A549 (cell line): ENCODE results near the gene MARCO. TPM values are rescaled to one million over a fixed set of nuclear protein-coding genes. Genes with fewer than 3 reads are reported as not detected.

Experiments used
- ATAC-seq, 2 experiments: fragments of 200-7000 bp in 1 of 2; fragments of >200 bp in 1 of 2; cut with Nextera tagmentation in 1 of 2; cut with Tn5 transposase in 1 of 2; 3 replicates each; pipeline versions ENCODE4 v1.8.0 to v1.9.1; 2018 to 2020; ENCODE audit warnings: mild to moderate bottlenecking in 1 of 2, moderate library complexity in 1 of 2
- CTCF ChIA-PET: fragments of 300-600 bp; sonication (Branson Sonifier 250); formaldehyde crosslinking; extraction: SDS; loops from one replicate; lab custom pipeline; 2021; ENCODE audit warnings: antibody characterized with exemption, inconsistent platforms; lab: Yijun Ruan, JAX
- POLR2A ChIA-PET: fragments of 350-600 bp; formaldehyde crosslinking; extraction: SDS; loops from one replicate; lab custom pipeline; 2021; ENCODE audit warnings: antibody characterized with exemption, inconsistent platforms; lab: Yijun Ruan, JAX
- DNase-seq, 2 experiments: peaks; one replicate each; pipeline versions ENCODE4 v3.0.0 to v3.0.0-alpha.2; 2011 to 2016; ENCODE audit warnings: low read depth in 1 of 2, low spot score in 1 of 2
- FAIRE-seq: peaks from 2 replicates; lab custom pipeline; 2011; peaks lifted over from hg19 to GRCh38; lab: Jason Lieb, UNC
- H3K27ac ChIP-seq, 2 experiments: fragments of >200 bp; sonication (Bioruptor Twin); formaldehyde crosslinking; 3 replicates each; pipeline ENCODE4 v1.5.1; 2016 to 2017
- H3K4me1 ChIP-seq: fragments of >200 bp; sonication (Bioruptor Twin); formaldehyde crosslinking; 3 replicates; pipeline ENCODE4 v1.6.1; 2016
- H3K4me2 ChIP-seq: fragments of >200 bp; sonication (Bioruptor Twin); formaldehyde crosslinking; 3 replicates; pipeline ENCODE4 v1.6.1; 2016
- H3K4me3 ChIP-seq: fragments of >200 bp; sonication (Bioruptor Twin); formaldehyde crosslinking; 3 replicates; pipeline ENCODE4 v1.5.1; 2016
- H3K9me3 ChIP-seq: fragments of >200 bp; sonication (Bioruptor Twin); formaldehyde crosslinking; 3 replicates; pipeline ENCODE4 v1.6.1; 2016
- CEBPB ChIP-seq, 2 experiments: fragments of >200 bp in 1 of 2; sonication (Bioruptor Twin) in 1 of 2; formaldehyde crosslinking in 1 of 2; IDR thresholded peaks; 2 replicates each; pipeline ENCODE4 v1.6.1; 2012 to 2016
- CHD4 ChIP-seq: fragments of 200-600 bp; sonication (generic); IDR thresholded peaks from 2 replicates; pipeline ENCODE4 v1.6.1; 2016; ENCODE audit warnings: antibody characterized with exemption, mild to moderate bottlenecking, borderline replicate concordance
- EHMT2 ChIP-seq: fragments of 200-600 bp; sonication (generic); IDR thresholded peaks from 2 replicates; pipeline ENCODE4 v1.6.1; 2016; ENCODE audit warnings: antibody characterized with exemption, low read depth, mild to moderate bottlenecking, moderate library complexity
- ESRRA ChIP-seq: fragments of 150-350 bp; IDR thresholded peaks from 2 replicates; pipeline ENCODE4 v1.6.1; 2014; ENCODE audit warnings: mild to moderate bottlenecking, low read length, borderline replicate concordance
- FOSB ChIP-seq: fragments of 250-450 bp; sonication (Bioruptor Pico); IDR thresholded peaks from 2 replicates; pipeline ENCODE4 v1.5.0; 2020; ENCODE audit warnings: mild to moderate bottlenecking, moderate library complexity
- HOXA7 ChIP-seq: fragments of 250-450 bp; sonication (Bioruptor Pico); IDR thresholded peaks from 2 replicates; pipeline ENCODE4 v1.5.0; 2020; ENCODE audit warnings: mild to moderate bottlenecking, moderate library complexity
- HOXB5 ChIP-seq: fragments of 250-450 bp; sonication (Bioruptor Pico); IDR thresholded peaks from 2 replicates; pipeline ENCODE4 v1.5.0; 2020; ENCODE audit warnings: mild to moderate bottlenecking, moderate library complexity
- KDM1A ChIP-seq: fragments of 200-600 bp; sonication (generic); IDR thresholded peaks from 2 replicates; pipeline ENCODE4 v1.6.1; 2016; ENCODE audit warnings: low read depth, mild to moderate bottlenecking
- MAX ChIP-seq: IDR thresholded peaks from 2 replicates; pipeline ENCODE4 v1.6.1; 2012
- PBX3 ChIP-seq: IDR thresholded peaks from 2 replicates; pipeline ENCODE4 v1.6.1; 2012
- RARB ChIP-seq: fragments of 250-450 bp; sonication (Bioruptor Pico); IDR thresholded peaks from 2 replicates; pipeline ENCODE4 v1.8.0; 2021; ENCODE audit warnings: mild to moderate bottlenecking, moderate library complexity
- SREBF2 ChIP-seq: fragments of 450-650 bp; IDR thresholded peaks from 2 replicates; pipeline ENCODE4 v1.6.1; 2014; ENCODE audit warnings: mild to moderate bottlenecking, moderate library complexity
- USF2 ChIP-seq: fragments of 450-650 bp; IDR thresholded peaks from 2 replicates; pipeline ENCODE4 v1.6.1; 2014; ENCODE audit warnings: antibody characterized with exemption
- ZNF302 ChIP-seq: fragments of 250-450 bp; sonication (Bioruptor Pico); IDR thresholded peaks from 2 replicates; pipeline ENCODE4 v1.9.0; 2021; ENCODE audit warnings: inconsistent platforms, mild to moderate bottlenecking, moderate library complexity
- ZSCAN20 ChIP-seq: fragments of 250-450 bp; sonication (Bioruptor Pico); IDR thresholded peaks from 2 replicates; pipeline ENCODE4 v1.8.0; 2022; ENCODE audit warnings: mild to moderate bottlenecking, moderate library complexity
- WGBS: methylation state at CpG from one replicate; pipeline ENCODE4 v1.1.6; 2017; ENCODE audit errors: missing lambda C conversion rate; 5-methylcytosine and 5-hydroxymethylcytosine counted together
- polyA plus RNA-seq, 4 experiments: library from polyadenylated mRNA; depleted of rRNA in 3 of 4; stranded (reverse); fragments of >200 nt; fragmentation: RNase III in 1 of 4; extraction: RNeasy Plus Mini Kit Qiagen cat#74134 plus additional on column Dnase treatment in 1 of 4; gene quantifications; 2 replicates in 3 of 4; 3 replicates in 1 of 4; pipeline ENCODE4 v1.2.3, GENCODE V29; 2011 to 2017
- TF ChIP-seq, protein P1 (sequence below): fragments of 250-450 bp; sonication (Bioruptor Pico); IDR thresholded peaks from 2 replicates; pipeline ENCODE4 v1.5.0; 2021; ENCODE audit warnings: mild to moderate bottlenecking, moderate library complexity, borderline replicate concordance
- TF ChIP-seq, protein P2 (sequence below): fragments of >200 bp; sonication (Bioruptor Twin); formaldehyde crosslinking; IDR thresholded peaks from 3 replicates; pipeline ENCODE4 v1.6.1; 2016

The MARCO gene
- polyA plus RNA-seq, 2 of the 4 experiments (the other 2 are of a cell fraction) = 0.05 TPM; not detected in 1

- POLR2A ChIA-PET = no interaction called here
- Histone ChIP-seq H3K4me3 (no peak overlapping the region), H3K9me3 (0 out of 3 replicates have a peak, but pooled peaks cover 6% of the 10 kb centered on the region), H3K4me1 (no peaks in the 10 kb centered on the region; the same call in 2 of the 3 replicates), H3K4me2 (no peak overlapping the region), H3K27ac (no peak overlapping the region)
- WGBS = 3% methylated on average over 4 of the region's 4 CpGs
- FAIRE-seq (no peak), ATAC-seq (no peak), DNase-seq (no peak)
- CTCF ChIA-PET = no interaction called here
- TF ChIP-seq CHD4 (no peak), ESRRA (no peak), CEBPB (IDR thresholded peaks at IDR 0.05) (no peak), ZSCAN20 (CRISPR knock-in tag) (no peak), EHMT2 (no peak), KDM1A (no peak)
Measured at GRCh38 chr2:118980022-118980421, 38.0 kb downstream of the MARCO start.

DNA sequence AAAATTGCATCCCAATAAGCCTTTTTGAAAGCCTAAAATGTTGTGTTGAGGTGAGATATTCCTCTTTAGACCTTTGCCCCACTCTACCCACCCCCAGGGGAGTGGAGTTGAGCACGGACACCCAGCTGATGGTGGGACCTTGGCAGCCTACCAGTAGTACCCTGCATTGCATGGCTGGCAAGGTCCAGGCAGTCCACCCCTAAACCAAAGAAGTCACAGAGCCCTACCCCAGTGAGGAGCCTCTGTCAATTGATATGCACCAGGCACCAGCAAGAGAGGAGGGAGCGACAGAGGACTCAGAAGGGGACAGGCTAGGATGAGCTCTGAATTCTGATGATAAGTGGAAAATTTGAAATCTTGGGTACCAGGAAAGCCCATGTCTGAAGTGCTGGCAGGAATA lies 38.6 kb downstream of the MARCO start:
- CTCF ChIA-PET = no interaction called here
- POLR2A ChIA-PET = no interaction called here
- DNase-seq (no peak), FAIRE-seq (no peak), ATAC-seq (no peak)
- 20% methylated on average over 2 of the region's 2 CpGs for WGBS
- H3K4me1 ChIP-seq = no peaks in the 10 kb centered on the region
- H3K4me3 ChIP-seq = no peak overlapping the region
- H3K9me3 ChIP-seq = 0 out of 3 replicates have a peak, but pooled peaks cover 6% of the 10 kb centered on the region
- TF ChIP-seq PBX3 = no peak
- TF ChIP-seq FOSB = no peak
- TF ChIP-seq, protein P1, sequence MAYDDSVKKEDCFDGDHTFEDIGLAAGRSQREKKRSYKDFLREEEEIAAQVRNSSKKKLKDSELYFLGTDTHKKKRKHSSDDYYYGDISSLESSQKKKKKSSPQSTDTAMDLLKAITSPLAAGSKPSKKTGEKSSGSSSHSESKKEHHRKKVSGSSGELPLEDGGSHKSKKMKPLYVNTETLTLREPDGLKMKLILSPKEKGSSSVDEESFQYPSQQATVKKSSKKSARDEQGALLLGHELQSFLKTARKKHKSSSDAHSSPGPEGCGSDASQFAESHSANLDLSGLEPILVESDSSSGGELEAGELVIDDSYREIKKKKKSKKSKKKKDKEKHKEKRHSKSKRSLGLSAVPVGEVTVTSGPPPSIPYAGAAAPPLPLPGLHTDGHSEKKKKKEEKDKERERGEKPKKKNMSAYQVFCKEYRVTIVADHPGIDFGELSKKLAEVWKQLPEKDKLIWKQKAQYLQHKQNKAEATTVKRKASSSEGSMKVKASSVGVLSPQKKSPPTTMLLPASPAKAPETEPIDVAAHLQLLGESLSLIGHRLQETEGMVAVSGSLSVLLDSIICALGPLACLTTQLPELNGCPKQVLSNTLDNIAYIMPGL = no peak
- TF ChIP-seq USF2 = no peak
- no peak overlapping the region for H3K27ac ChIP-seq
- no peak overlapping the region for H3K4me2 ChIP-seq

DNA sequence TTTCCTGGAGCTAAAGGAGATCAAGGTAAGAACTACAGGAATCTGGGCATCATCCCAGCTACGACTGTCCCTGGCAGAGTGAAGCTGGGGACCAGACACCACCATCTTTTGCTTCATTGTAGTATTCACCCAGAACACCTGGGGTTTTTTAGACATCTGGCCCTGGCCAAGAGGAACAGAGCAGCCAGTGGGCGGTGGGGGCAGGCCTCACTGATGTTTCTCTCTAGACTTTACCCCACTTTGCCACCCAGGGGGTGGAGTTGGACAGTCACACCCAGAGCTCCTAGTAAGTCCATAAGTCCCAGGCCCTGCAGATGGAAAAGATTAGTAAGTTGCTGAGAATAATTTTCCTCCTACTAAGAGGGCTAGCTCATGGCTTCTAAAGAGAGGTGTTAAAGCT lies 39.6 kb downstream of the MARCO start:
- H3K4me2 ChIP-seq = no peak overlapping the region
- H3K4me1 ChIP-seq = no peaks in the 10 kb centered on the region
- no peak for DNase-seq
- ChIA-PET CTCF (no interaction called here), POLR2A (no interaction called here)
- 5% methylated on average over 2 of the region's 2 CpGs for WGBS
- 0 out of 3 replicates have a peak, but pooled peaks cover 6% of the 10 kb centered on the region for H3K9me3 ChIP-seq
- ATAC-seq = no peak
- TF ChIP-seq SREBF2 (no peak), HOXB5 (CRISPR knock-in tag) (no peak)
- no peak overlapping the region for H3K4me3 ChIP-seq
- H3K27ac ChIP-seq = no peak overlapping the region
- FAIRE-seq = no peak

DNA sequence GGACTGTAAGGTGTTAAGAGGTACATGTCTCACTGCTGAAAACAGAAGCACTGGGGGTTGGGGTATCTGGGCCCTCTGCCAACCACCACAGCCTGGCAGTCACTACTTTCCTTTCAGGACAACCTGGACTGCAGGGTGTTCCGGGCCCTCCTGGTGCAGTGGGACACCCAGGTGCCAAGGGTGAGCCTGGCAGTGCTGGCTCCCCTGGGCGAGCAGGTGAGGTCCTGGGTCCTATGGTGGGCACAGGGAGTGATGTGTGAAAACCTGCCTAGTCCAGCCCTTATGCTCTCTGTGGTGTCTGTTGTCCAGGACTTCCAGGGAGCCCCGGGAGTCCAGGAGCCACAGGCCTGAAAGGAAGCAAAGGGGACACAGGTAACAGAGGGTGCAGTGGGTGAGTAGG lies 40.0 kb downstream of the MARCO start:
- H3K4me3 ChIP-seq = no peak overlapping the region
- 13% methylated on average over 3 of the region's 3 CpGs for WGBS
- 0 out of 3 replicates have a peak, but pooled peaks cover 6% of the 10 kb centered on the region for H3K9me3 ChIP-seq
- no peak overlapping the region for H3K4me2 ChIP-seq
- no peak for TF ChIP-seq MAX
- no peak for TF ChIP-seq HOXA7 (CRISPR knock-in tag)
- TF ChIP-seq, protein P2, sequence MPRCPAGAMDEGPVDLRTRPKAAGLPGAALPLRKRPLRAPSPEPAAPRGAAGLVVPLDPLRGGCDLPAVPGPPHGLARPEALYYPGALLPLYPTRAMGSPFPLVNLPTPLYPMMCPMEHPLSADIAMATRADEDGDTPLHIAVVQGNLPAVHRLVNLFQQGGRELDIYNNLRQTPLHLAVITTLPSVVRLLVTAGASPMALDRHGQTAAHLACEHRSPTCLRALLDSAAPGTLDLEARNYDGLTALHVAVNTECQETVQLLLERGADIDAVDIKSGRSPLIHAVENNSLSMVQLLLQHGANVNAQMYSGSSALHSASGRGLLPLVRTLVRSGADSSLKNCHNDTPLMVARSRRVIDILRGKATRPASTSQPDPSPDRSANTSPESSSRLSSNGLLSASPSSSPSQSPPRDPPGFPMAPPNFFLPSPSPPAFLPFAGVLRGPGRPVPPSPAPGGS = no peak
- TF ChIP-seq RARB (CRISPR knock-in tag) = no peak
- no peak for TF ChIP-seq ZNF302 (CRISPR knock-in tag)
- TF ChIP-seq, all 56 proteins: peak for 0
- ChIA-PET CTCF (no interaction called here), POLR2A (no interaction called here)
- ATAC-seq = no peak
- no peak overlapping the region for H3K27ac ChIP-seq
- FAIRE-seq = no peak
- no peaks in the 10 kb centered on the region for H3K4me1 ChIP-seq
- DNase-seq = no peak
